GM23338 (cell line): Measurements from ENCODE around the gene FANCC. TPM values are rescaled to one million over a fixed set of nuclear protein-coding genes. Genes with fewer than 3 reads are reported as not detected.

Experiments used
- ATAC-seq: fragments of 200-7000 bp; cut with Tn5 transposase; 3 replicates; pipeline ENCODE4 v1.9.1; 2020
- DNase-seq: peaks from one replicate; pipeline ENCODE4 v3.0.0-alpha.2; 2015; ENCODE audit warnings: low spot score
- H2AFZ ChIP-seq: fragments of 200-600 bp; sonication (generic); 2 replicates; pipeline ENCODE4 v1.8.0; 2016; ENCODE audit warnings: antibody characterized with exemption, mild to moderate bottlenecking, moderate library complexity
- H3F3A ChIP-seq: fragments of 200-600 bp; sonication (generic); replicated peaks from 2 replicates; pipeline ENCODE4 v1.8.0; 2017; ENCODE audit warnings: antibody characterized with exemption, mixed run types, low read depth
- H3K27ac ChIP-seq: fragments of 200-600 bp; sonication (generic); 2 replicates; pipeline ENCODE4 v1.6.1; 2016; ENCODE audit warnings: low read depth
- H3K27me3 ChIP-seq: fragments of 200-600 bp; sonication (generic); 2 replicates; pipeline ENCODE4 v1.8.0; 2016; ENCODE audit warnings: mild to moderate bottlenecking, mixed run types, moderate library complexity; ENCODE audit not compliant: insufficient read depth
- H3K36me3 ChIP-seq: fragments of 200-600 bp; sonication (generic); 2 replicates; pipeline ENCODE4 v1.8.0; 2016; ENCODE audit warnings: mild to moderate bottlenecking; ENCODE audit not compliant: insufficient read depth
- H3K4me1 ChIP-seq: fragments of 200-600 bp; sonication (generic); 2 replicates; pipeline ENCODE4 v1.8.0; 2016; ENCODE audit warnings: mild to moderate bottlenecking, moderate library complexity; ENCODE audit not compliant: insufficient read depth
- H3K4me2 ChIP-seq: fragments of 200-600 bp; sonication (generic); 2 replicates; pipeline ENCODE4 v1.7.1; 2017; ENCODE audit warnings: mixed run types
- H3K4me3 ChIP-seq: fragments of 200-600 bp; sonication (generic); 2 replicates; pipeline ENCODE4 v1.6.1; 2016; ENCODE audit warnings: mixed run types
- H3K79me2 ChIP-seq: fragments of 200-600 bp; sonication (generic); replicated peaks from 2 replicates; pipeline ENCODE4 v1.8.0; 2017; ENCODE audit warnings: mild to moderate bottlenecking; ENCODE audit not compliant: insufficient read depth
- H3K9me2 ChIP-seq: fragments of 200-600 bp; sonication (generic); 2 replicates; pipeline ENCODE4 v1.8.0; 2017; ENCODE audit not compliant: insufficient read depth
- H4K20me1 ChIP-seq: fragments of 200-600 bp; sonication (generic); replicated peaks from 2 replicates; pipeline ENCODE4 v1.8.0; 2017; ENCODE audit warnings: mild to moderate bottlenecking; ENCODE audit not compliant: insufficient read depth
- H3K27ac Mint-ChIP-seq: 2 replicates; pipeline ENCODE4 v1.8.0; 2020; ENCODE audit warnings: inconsistent platforms, mild to moderate bottlenecking, moderate library complexity, mixed read lengths
- H3K27me3 Mint-ChIP-seq: 3 replicates; pipeline ENCODE4 v1.8.0; 2022; ENCODE audit warnings: low read depth, mild to moderate bottlenecking, moderate library complexity, mixed read lengths, inconsistent platforms; ENCODE audit not compliant: insufficient read depth, poor library complexity
- H3K36me3 Mint-ChIP-seq: 3 replicates; pipeline ENCODE4 v1.8.0; 2021; ENCODE audit warnings: low read depth, mild to moderate bottlenecking, inconsistent platforms, moderate library complexity, mixed read lengths
- H3K4me1 Mint-ChIP-seq: 3 replicates; pipeline ENCODE4 v1.8.0; 2020; ENCODE audit warnings: mild to moderate bottlenecking, inconsistent platforms, mixed read lengths
- H3K4me3 Mint-ChIP-seq: 3 replicates; pipeline ENCODE4 v1.8.0; 2021; ENCODE audit warnings: moderate library complexity, mild to moderate bottlenecking, inconsistent platforms, mixed read lengths
- H3K9me3 Mint-ChIP-seq: 3 replicates; pipeline ENCODE4 v1.8.0; 2020; ENCODE audit warnings: moderate library complexity, mild to moderate bottlenecking, inconsistent platforms, mixed read lengths
- JUNB ChIP-seq: IDR thresholded peaks from one replicate; pipeline ENCODE4 v1.6.1; 2016; ENCODE audit warnings: antibody characterized with exemption; ENCODE audit not compliant: unreplicated experiment
- NANOG ChIP-seq: IDR thresholded peaks from 2 replicates; pipeline ENCODE4 v1.6.1; 2016; ENCODE audit warnings: antibody characterized with exemption, borderline replicate concordance
- POLR2AphosphoS5 ChIP-seq: IDR thresholded peaks from 2 replicates; pipeline ENCODE4 v1.6.1; 2016; ENCODE audit warnings: antibody characterized with exemption, low read depth
- STAT1 ChIP-seq: IDR thresholded peaks from one replicate; pipeline ENCODE4 v1.6.1; 2016; ENCODE audit warnings: antibody characterized with exemption; ENCODE audit not compliant: unreplicated experiment
- ZNF114 ChIP-seq: fragments of 250-450 bp; sonication (Bioruptor Pico); IDR thresholded peaks from 2 replicates; pipeline ENCODE4 v1.5.0; 2020; ENCODE audit warnings: mild to moderate bottlenecking, moderate library complexity
- ZNF331 ChIP-seq: fragments of 250-450 bp; sonication (Bioruptor Pico); IDR thresholded peaks from 2 replicates; pipeline ENCODE4 v1.5.0; 2020; ENCODE audit warnings: low read depth, mild to moderate bottlenecking, moderate library complexity
- polyA plus RNA-seq: library from polyadenylated mRNA; unstranded; fragments of >200 nt; fragmentation: Nextera tagmentation; extraction: Ambion mirVana; gene quantifications from 2 replicates; pipeline ENCODE4 v1.2.1, GENCODE V29; 2016
- total RNA-seq: library from RNA; depleted of rRNA; stranded (reverse); fragments of >200 nt; shearing (Covaris generic); gene quantifications from 2 replicates; pipeline ENCODE4 v1.2.3, GENCODE V29; 2014
- TF ChIP-seq, protein P1 (sequence below): IDR thresholded peaks from 2 replicates; pipeline ENCODE4 v1.6.1; 2016; ENCODE audit warnings: antibody characterized with exemption
- TF ChIP-seq, protein P2 (sequence below), 2 experiments: fragments of 200-600 bp in 1 of 2; sonication (generic) in 1 of 2; conservative IDR thresholded peaks; 2 replicates each; pipeline versions ENCODE4 v1.5.1 to v1.6.1; 2016 to 2017; ENCODE audit warnings: antibody characterized with exemption in 2 of 2, low read depth in 2 of 2, mild to moderate bottlenecking in 2 of 2, moderate library complexity in 1 of 2
- TF ChIP-seq, protein P3 (sequence below): fragments of 250-450 bp; sonication (Bioruptor Pico); IDR thresholded peaks from 2 replicates; pipeline ENCODE4 v1.5.0; 2020; ENCODE audit warnings: mild to moderate bottlenecking, moderate library complexity
- TF ChIP-seq, protein P4 (sequence below): IDR thresholded peaks from one replicate; pipeline ENCODE4 v1.6.1; 2018; ENCODE audit warnings: antibody characterized with exemption; ENCODE audit not compliant: unreplicated experiment

Gene FANCC
- total and polyA plus RNA-seq, 2 experiments from 2014 or later: 7.8 to 18.1 TPM

DNA sequence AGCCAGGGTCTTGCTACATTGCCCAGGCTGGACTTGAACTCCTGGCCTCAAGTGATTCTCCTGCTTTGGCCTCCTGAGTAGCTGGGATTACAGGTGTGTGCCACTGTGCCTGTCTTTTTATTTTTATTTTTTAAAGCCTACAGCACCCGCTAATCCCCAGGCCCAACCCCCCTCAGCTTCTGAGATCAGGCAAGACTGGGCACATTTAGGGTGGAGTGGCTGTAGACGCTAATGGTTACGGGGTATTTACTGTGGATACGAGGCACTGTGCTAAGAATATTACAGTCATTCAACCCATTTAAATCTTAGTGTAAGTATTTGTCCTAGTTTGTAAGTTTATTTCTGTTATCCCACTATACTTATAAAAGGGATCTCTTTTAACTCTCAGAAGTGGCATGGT lies 175.2 kb downstream of the FANCC start:
- Mint-ChIP-seq H3K27me3 (no peaks in the 10 kb centered on the region), H3K27ac (no peak overlapping the region), H3K4me1 (peaks cover 32% of the 10 kb centered on the region), H3K36me3 (no peaks in the 10 kb centered on the region; the same call in 2 of the 3 replicates), H3K4me3 (no peak overlapping the region), H3K9me3 (no peaks in the 10 kb centered on the region; the same call in 2 of the 3 replicates)
- no peak for TF ChIP-seq NANOG
- DNase-seq (no peak), ATAC-seq (no peak)
- H3K36me3 ChIP-seq: no peaks in the 10 kb centered on the region
- H2AFZ ChIP-seq: no peak overlapping the region
- H3K4me2 ChIP-seq: no peak overlapping the region
- H3F3A ChIP-seq: no peaks in the 10 kb centered on the region
- no peak overlapping the region for H3K4me3 ChIP-seq
- H3K79me2 ChIP-seq: no peaks in the 10 kb centered on the region
- H3K9me2 ChIP-seq: no peaks in the 10 kb centered on the region
- no peaks in the 10 kb centered on the region for H4K20me1 ChIP-seq
- H3K4me1 ChIP-seq: peaks cover 10% of the 10 kb centered on the region; the same call in 1 of the 2 replicates
- H3K27ac ChIP-seq: no peak overlapping the region
- no peaks in the 10 kb centered on the region for H3K27me3 ChIP-seq

DNA sequence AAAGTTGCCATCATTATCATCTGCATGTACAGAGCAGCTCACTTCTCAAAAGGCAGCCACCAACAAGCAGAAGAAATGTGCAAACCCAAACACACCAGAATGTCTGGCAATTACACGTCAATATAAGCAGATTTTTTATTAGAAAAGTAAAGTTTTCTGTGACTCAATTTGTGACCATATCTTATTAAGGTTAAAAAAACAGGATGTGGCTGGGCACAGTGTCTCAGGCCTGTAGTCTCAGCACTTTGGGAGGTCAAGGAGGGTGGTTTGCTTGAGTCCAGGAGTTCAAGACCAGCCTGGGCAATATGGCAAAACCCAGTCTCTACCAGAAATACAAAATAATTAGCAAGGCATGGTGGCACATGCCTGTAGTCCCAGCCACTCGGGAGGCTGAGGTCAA lies 176.7 kb downstream of the FANCC start:
- Mint-ChIP-seq H3K4me3 (no peak overlapping the region), H3K27ac (no peak overlapping the region), H3K27me3 (peaks cover 3% of the 10 kb centered on the region), H3K9me3 (no peaks in the 10 kb centered on the region; the same call in 2 of the 3 replicates), H3K36me3 (no peaks in the 10 kb centered on the region), H3K4me1 (peaks cover 32% of the 10 kb centered on the region)
- Histone ChIP-seq H3F3A (no peaks in the 10 kb centered on the region), H3K9me2 (no peaks in the 10 kb centered on the region), H3K36me3 (no peaks in the 10 kb centered on the region), H3K79me2 (no peaks in the 10 kb centered on the region), H3K4me1 (peaks cover 10% of the 10 kb centered on the region; the same call in 1 of the 2 replicates), H3K27ac (no peak overlapping the region), H2AFZ (no peak overlapping the region), H3K27me3 (no peaks in the 10 kb centered on the region), H3K4me3 (no peak overlapping the region), H3K4me2 (no peak overlapping the region), H4K20me1 (no peaks in the 10 kb centered on the region)
- ATAC-seq: no peak
- DNase-seq: no peak
- TF ChIP-seq, protein P1, sequence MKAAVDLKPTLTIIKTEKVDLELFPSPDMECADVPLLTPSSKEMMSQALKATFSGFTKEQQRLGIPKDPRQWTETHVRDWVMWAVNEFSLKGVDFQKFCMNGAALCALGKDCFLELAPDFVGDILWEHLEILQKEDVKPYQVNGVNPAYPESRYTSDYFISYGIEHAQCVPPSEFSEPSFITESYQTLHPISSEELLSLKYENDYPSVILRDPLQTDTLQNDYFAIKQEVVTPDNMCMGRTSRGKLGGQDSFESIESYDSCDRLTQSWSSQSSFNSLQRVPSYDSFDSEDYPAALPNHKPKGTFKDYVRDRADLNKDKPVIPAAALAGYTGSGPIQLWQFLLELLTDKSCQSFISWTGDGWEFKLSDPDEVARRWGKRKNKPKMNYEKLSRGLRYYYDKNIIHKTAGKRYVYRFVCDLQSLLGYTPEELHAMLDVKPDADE: no peak
- TF ChIP-seq ZNF114 (CRISPR knock-in tag): no peak
- TF ChIP-seq, protein P2, sequence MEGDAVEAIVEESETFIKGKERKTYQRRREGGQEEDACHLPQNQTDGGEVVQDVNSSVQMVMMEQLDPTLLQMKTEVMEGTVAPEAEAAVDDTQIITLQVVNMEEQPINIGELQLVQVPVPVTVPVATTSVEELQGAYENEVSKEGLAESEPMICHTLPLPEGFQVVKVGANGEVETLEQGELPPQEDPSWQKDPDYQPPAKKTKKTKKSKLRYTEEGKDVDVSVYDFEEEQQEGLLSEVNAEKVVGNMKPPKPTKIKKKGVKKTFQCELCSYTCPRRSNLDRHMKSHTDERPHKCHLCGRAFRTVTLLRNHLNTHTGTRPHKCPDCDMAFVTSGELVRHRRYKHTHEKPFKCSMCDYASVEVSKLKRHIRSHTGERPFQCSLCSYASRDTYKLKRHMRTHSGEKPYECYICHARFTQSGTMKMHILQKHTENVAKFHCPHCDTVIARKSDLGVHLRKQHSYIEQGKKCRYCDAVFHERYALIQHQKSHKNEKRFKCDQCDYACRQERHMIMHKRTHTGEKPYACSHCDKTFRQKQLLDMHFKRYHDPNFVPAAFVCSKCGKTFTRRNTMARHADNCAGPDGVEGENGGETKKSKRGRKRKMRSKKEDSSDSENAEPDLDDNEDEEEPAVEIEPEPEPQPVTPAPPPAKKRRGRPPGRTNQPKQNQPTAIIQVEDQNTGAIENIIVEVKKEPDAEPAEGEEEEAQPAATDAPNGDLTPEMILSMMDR (conservative IDR thresholded peaks at IDR 0.05; ENCODE audit: low read depth in 2 of 2): no peak
- TF ChIP-seq, protein P3, sequence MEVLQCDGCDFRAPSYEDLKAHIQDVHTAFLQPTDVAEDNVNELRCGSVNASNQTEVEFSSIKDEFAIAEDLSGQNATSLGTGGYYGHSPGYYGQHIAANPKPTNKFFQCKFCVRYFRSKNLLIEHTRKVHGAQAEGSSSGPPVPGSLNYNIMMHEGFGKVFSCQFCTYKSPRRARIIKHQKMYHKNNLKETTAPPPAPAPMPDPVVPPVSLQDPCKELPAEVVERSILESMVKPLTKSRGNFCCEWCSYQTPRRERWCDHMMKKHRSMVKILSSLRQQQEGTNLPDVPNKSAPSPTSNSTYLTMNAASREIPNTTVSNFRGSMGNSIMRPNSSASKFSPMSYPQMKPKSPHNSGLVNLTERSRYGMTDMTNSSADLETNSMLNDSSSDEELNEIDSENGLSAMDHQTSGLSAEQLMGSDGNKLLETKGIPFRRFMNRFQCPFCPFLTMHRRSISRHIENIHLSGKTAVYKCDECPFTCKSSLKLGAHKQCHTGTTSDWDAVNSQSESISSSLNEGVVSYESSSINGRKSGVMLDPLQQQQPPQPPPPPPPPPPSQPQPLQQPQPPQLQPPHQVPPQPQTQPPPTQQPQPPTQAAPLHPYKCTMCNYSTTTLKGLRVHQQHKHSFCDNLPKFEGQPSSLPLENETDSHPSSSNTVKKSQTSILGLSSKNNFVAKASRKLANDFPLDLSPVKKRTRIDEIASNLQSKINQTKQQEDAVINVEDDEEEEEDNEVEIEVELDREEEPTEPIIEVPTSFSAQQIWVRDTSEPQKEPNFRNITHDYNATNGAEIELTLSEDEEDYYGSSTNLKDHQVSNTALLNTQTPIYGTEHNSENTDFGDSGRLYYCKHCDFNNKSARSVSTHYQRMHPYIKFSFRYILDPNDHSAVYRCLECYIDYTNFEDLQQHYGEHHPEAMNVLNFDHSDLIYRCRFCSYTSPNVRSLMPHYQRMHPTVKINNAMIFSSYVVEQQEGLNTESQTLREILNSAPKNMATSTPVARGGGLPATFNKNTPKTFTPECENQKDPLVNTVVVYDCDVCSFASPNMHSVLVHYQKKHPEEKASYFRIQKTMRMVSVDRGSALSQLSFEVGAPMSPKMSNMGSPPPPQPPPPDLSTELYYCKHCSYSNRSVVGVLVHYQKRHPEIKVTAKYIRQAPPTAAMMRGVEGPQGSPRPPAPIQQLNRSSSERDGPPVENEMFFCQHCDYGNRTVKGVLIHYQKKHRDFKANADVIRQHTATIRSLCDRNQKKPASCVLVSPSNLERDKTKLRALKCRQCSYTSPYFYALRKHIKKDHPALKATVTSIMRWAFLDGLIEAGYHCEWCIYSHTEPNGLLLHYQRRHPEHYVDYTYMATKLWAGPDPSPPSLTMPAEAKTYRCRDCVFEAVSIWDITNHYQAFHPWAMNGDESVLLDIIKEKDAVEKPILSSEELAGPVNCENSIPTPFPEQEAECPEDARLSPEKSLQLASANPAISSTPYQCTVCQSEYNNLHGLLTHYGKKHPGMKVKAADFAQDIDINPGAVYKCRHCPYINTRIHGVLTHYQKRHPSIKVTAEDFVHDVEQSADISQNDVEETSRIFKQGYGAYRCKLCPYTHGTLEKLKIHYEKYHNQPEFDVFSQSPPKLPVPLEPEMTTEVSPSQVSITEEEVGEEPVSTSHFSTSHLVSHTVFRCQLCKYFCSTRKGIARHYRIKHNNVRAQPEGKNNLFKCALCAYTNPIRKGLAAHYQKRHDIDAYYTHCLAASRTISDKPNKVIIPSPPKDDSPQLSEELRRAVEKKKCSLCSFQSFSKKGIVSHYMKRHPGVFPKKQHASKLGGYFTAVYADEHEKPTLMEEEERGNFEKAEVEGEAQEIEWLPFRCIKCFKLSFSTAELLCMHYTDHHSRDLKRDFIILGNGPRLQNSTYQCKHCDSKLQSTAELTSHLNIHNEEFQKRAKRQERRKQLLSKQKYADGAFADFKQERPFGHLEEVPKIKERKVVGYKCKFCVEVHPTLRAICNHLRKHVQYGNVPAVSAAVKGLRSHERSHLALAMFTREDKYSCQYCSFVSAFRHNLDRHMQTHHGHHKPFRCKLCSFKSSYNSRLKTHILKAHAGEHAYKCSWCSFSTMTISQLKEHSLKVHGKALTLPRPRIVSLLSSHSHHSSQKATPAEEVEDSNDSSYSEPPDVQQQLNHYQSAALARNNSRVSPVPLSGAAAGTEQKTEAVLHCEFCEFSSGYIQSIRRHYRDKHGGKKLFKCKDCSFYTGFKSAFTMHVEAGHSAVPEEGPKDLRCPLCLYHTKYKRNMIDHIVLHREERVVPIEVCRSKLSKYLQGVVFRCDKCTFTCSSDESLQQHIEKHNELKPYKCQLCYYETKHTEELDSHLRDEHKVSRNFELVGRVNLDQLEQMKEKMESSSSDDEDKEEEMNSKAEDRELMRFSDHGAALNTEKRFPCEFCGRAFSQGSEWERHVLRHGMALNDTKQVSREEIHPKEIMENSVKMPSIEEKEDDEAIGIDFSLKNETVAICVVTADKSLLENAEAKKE: no peak
- no peak for TF ChIP-seq NANOG
- no peak for TF ChIP-seq STAT1
- TF ChIP-seq, protein P4, sequence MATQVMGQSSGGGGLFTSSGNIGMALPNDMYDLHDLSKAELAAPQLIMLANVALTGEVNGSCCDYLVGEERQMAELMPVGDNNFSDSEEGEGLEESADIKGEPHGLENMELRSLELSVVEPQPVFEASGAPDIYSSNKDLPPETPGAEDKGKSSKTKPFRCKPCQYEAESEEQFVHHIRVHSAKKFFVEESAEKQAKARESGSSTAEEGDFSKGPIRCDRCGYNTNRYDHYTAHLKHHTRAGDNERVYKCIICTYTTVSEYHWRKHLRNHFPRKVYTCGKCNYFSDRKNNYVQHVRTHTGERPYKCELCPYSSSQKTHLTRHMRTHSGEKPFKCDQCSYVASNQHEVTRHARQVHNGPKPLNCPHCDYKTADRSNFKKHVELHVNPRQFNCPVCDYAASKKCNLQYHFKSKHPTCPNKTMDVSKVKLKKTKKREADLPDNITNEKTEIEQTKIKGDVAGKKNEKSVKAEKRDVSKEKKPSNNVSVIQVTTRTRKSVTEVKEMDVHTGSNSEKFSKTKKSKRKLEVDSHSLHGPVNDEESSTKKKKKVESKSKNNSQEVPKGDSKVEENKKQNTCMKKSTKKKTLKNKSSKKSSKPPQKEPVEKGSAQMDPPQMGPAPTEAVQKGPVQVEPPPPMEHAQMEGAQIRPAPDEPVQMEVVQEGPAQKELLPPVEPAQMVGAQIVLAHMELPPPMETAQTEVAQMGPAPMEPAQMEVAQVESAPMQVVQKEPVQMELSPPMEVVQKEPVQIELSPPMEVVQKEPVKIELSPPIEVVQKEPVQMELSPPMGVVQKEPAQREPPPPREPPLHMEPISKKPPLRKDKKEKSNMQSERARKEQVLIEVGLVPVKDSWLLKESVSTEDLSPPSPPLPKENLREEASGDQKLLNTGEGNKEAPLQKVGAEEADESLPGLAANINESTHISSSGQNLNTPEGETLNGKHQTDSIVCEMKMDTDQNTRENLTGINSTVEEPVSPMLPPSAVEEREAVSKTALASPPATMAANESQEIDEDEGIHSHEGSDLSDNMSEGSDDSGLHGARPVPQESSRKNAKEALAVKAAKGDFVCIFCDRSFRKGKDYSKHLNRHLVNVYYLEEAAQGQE: no peak
- TF ChIP-seq JUNB: no peak
- TF ChIP-seq ZNF331 (CRISPR knock-in tag): no peak
- no peak for TF ChIP-seq POLR2AphosphoS5
